ENCODE measurements around the gene RTF1. TPM values are rescaled to one million over a fixed set of nuclear protein-coding genes. Genes with fewer than 3 reads are reported as not detected.

RTF1 gene
- total RNA-seq, 2 experiments from 2014 or later = 26.8 to 30.0 TPM

- intact Hi-C loops (cut with micrococcal nuclease) = no loop called here
- peaks cover 24% of the 10 kb centered on the region for H3K4me1 Mint-ChIP-seq (ENCODE audit: low read depth)
- ATAC-seq = no peak
Observed at GRCh38 chr15:41511331-41511898, 94.5 kb downstream of the RTF1 start.

DNA sequence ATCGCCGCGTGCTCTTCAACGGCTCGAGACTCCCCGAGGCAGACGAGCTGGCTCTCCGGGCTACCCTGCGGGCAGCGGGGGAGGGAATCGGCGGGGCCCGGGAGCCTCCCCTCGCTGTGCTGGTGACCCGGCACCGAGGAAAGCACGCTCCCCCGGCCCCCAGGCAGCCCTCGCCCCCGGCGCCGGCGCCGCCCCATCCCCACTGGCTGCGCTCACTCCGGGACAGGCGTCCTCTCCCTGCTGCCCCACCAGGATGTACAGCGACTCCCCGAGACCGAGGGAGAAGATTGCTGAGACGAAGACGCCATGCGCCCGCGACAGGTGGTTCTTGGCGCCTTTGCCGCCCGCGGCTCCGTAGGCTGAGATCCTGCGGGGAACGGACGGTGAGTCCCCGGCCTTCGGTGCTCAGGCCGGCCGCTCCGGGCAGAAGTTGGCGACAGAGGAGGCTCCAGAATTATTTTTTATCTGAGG lies 95.0 kb downstream of the RTF1 start:
- ATAC-seq (peak; percentile 21), DNase-seq (peak; percentile 35)
- peaks cover 24% of the 10 kb centered on the region for H3K4me1 Mint-ChIP-seq (ENCODE audit: low read depth)
- peaks cover 35% of the 10 kb centered on the region for H3K27me3 Mint-ChIP-seq
- H3K9me3 Mint-ChIP-seq = no peaks in the 10 kb centered on the region
- TF ChIP-seq CTCF (IDR thresholded peaks at IDR 0.05) = no peak
- H3K4me3 Mint-ChIP-seq = peak overlapping the region; percentile 57
- intact Hi-C loops (cut with micrococcal nuclease) = no loop called here
- ChIA-PET POLR2A (interaction anchor here (2.0 kb wide), 1 partner anchor 11 kb away, joined by 7 read pairs; no protein-coding TSS in a partner anchor), CTCF (interaction anchor here (0.7 to 1.7 kb wide), 3 partner anchors 15 to 46 kb away, joined by 3 to 7 read pairs (median 3); no protein-coding TSS in a partner anchor)
- H3K27ac Mint-ChIP-seq = no peak overlapping the region
- peaks cover 2% of the 10 kb centered on the region for H3K36me3 Mint-ChIP-seq (ENCODE audit: low read depth)

More at GRCh38 chr15:41511331-41511898, 94.5 kb downstream of the RTF1 start:
- TF ChIP-seq CTCF (IDR thresholded peaks at IDR 0.05) = no peak
- Mint-ChIP-seq H3K27me3 (peaks cover 35% of the 10 kb centered on the region), H3K36me3 (ENCODE audit: low read depth) (no peaks in the 10 kb centered on the region), H3K27ac (no peak overlapping the region), H3K9me3 (no peaks in the 10 kb centered on the region), H3K4me3 (no peak overlapping the region)
- ChIA-PET CTCF (interaction anchor here (0.7 to 1.7 kb wide), 4 partner anchors 14 to 45 kb away, joined by 3 to 7 read pairs (median 3); no protein-coding TSS in a partner anchor), POLR2A (interaction anchor here (2.0 kb wide), 1 partner anchor 12 kb away, joined by 7 read pairs; no protein-coding TSS in a partner anchor)
- DNase-seq = no peak

GRCh38 chr15:41512512-41512939 lies 95.6 kb downstream of the RTF1 start:
- Mint-ChIP-seq H3K27ac (no peak overlapping the region), H3K27me3 (peaks cover 35% of the 10 kb centered on the region), H3K4me1 (ENCODE audit: low read depth) (peaks cover 24% of the 10 kb centered on the region), H3K9me3 (no peaks in the 10 kb centered on the region), H3K4me3 (peak overlapping the region; percentile 57), H3K36me3 (ENCODE audit: low read depth) (peaks cover 6% of the 10 kb centered on the region)
- CTCF ChIA-PET = interaction anchor here (2.8 kb wide), 1 partner anchor 47 kb away, joined by 16 read pairs; no protein-coding TSS in a partner anchor
- ATAC-seq (no peak), DNase-seq (no peak)
- POLR2A ChIA-PET = interaction anchor here (1.0 to 2.0 kb wide), 2 partner anchors 11 to 19 kb away, joined by 5 to 7 read pairs; partner anchors contain the start of gene ITPKA
- intact Hi-C loops (cut with micrococcal nuclease) = no loop called here
- no peak for TF ChIP-seq CTCF (IDR thresholded peaks at IDR 0.05)

DNA sequence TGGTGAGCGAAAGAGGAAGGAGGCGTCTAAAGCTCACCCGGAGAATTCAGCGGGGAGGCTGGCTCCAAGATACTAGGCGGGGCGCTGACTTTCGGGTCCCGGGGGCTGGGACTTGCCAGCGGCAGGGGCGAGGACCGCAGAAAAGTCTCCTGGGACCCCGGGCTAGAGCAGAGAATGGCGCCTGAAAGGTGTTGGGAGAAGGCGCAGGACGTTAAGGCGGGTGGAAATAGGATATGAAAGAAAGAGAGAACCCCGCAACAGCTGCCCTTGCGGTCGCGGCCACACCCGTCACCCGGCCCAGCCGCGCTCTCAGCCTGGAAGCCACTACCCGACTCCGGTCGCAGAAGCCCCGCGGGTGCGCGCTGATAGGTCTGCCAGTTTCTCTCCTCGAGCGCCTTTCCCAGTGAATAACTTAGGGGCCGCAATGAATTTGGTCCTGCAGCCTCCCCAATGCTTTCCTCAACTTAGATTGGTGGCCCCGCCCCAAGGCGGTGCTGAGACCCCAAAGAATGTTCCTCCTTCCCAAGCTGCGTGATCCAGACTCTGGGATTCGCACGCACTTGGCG lies 96.1 kb downstream of the RTF1 start:
- no peak for ATAC-seq
- Mint-ChIP-seq H3K9me3 (no peaks in the 10 kb centered on the region), H3K27me3 (peaks cover 33% of the 10 kb centered on the region), H3K36me3 (ENCODE audit: low read depth) (peaks cover 6% of the 10 kb centered on the region), H3K4me3 (peak overlapping the region; percentile 57), H3K27ac (no peak overlapping the region), H3K4me1 (ENCODE audit: low read depth) (peaks cover 24% of the 10 kb centered on the region)
- TF ChIP-seq CTCF (IDR thresholded peaks at IDR 0.05) = no peak
- CTCF ChIA-PET = interaction anchor here (0.8 to 2.8 kb wide), 2 partner anchors 45 to 47 kb away, joined by 3 to 16 read pairs; no protein-coding TSS in a partner anchor
- intact Hi-C loops (cut with micrococcal nuclease) = no loop called here
- POLR2A ChIA-PET = interaction anchor here (1.0 to 2.0 kb wide), 3 partner anchors 10 to 22 kb away, joined by 4 to 7 read pairs (median 5); partner anchors contain the start of gene ITPKA
- DNase-seq = peak; percentile 45

Measured in activated CD8-positive, alpha-beta T cell treated with anti-CD3 and anti-CD28 coated beads for 36 hours (primary cell).